Measurements from ENCODE around the gene DNAJB6.

Gene DNAJB6

GRCh38 chr7:157434231-157434630 lies 97.4 kb downstream of the DNAJB6 start:
- H3K4me3 Mint-ChIP-seq = no peak overlapping the region
- peaks cover 11% of the 10 kb centered on the region for H3K4me1 Mint-ChIP-seq
- H3K9me3 Mint-ChIP-seq = no peaks in the 10 kb centered on the region
- peaks cover 27% of the 10 kb centered on the region for H3K27me3 Mint-ChIP-seq (ENCODE audit: low read depth)
- H3K27ac Mint-ChIP-seq = no peak overlapping the region
- no peaks in the 10 kb centered on the region for H3K36me3 Mint-ChIP-seq (ENCODE audit: low read depth)
- no peak for TF ChIP-seq CTCF (IDR thresholded peaks at IDR 0.05; ENCODE audit: unreplicated experiment in 3 of 3)

- H3K4me3 Mint-ChIP-seq = no peak overlapping the region
- no peak overlapping the region for H3K27ac Mint-ChIP-seq
- H3K4me1 Mint-ChIP-seq = peaks cover 11% of the 10 kb centered on the region
- H3K27me3 Mint-ChIP-seq (ENCODE audit: low read depth) = peaks cover 31% of the 10 kb centered on the region
- TF ChIP-seq CTCF (IDR thresholded peaks at IDR 0.05; ENCODE audit: unreplicated experiment in 3 of 3) = no peak
- H3K9me3 Mint-ChIP-seq = no peaks in the 10 kb centered on the region
- H3K36me3 Mint-ChIP-seq (ENCODE audit: low read depth) = peaks cover 3% of the 10 kb centered on the region
Observed at GRCh38 chr7:157434701-157435100, 97.9 kb downstream of the DNAJB6 start.

GRCh38 chr7:157436076-157436475 lies 99.3 kb downstream of the DNAJB6 start:
- Mint-ChIP-seq H3K9me3 (no peaks in the 10 kb centered on the region), H3K27ac (no peak overlapping the region), H3K27me3 (ENCODE audit: low read depth) (peaks cover 37% of the 10 kb centered on the region), H3K36me3 (ENCODE audit: low read depth) (peaks cover 5% of the 10 kb centered on the region), H3K4me1 (peaks cover 11% of the 10 kb centered on the region), H3K4me3 (no peak overlapping the region)
- TF ChIP-seq CTCF (IDR thresholded peaks at IDR 0.05; ENCODE audit: unreplicated experiment in 3 of 3) = no peak

- Mint-ChIP-seq H3K4me3 (no peak overlapping the region), H3K9me3 (no peaks in the 10 kb centered on the region), H3K27me3 (ENCODE audit: low read depth) (peaks cover 37% of the 10 kb centered on the region), H3K4me1 (peaks cover 11% of the 10 kb centered on the region), H3K36me3 (ENCODE audit: low read depth) (peaks cover 5% of the 10 kb centered on the region), H3K27ac (no peak overlapping the region)
- TF ChIP-seq CTCF (IDR thresholded peaks at IDR 0.05; ENCODE audit: unreplicated experiment in 3 of 3) = no peak
Observed at GRCh38 chr7:157436763-157437480, 100.1 kb downstream of the DNAJB6 start.

GRCh38 chr7:157437519-157438061 lies 100.8 kb downstream of the DNAJB6 start:
- TF ChIP-seq CTCF (IDR thresholded peaks at IDR 0.05; ENCODE audit: unreplicated experiment in 3 of 3) = no peak
- Mint-ChIP-seq H3K4me3 (no peak overlapping the region), H3K36me3 (ENCODE audit: low read depth) (peaks cover 5% of the 10 kb centered on the region), H3K27ac (no peak overlapping the region), H3K4me1 (peaks cover 11% of the 10 kb centered on the region), H3K27me3 (ENCODE audit: low read depth) (peaks cover 33% of the 10 kb centered on the region), H3K9me3 (no peaks in the 10 kb centered on the region)

Measured in nephron (organoid).